NCI-H774 (cell line): ENCODE measurements around the gene RAB8B.
"Not testable (repeated sequence)": the region's sequence is repeated elsewhere in the genome, so short reads cannot be mapped to it uniquely, and the experiment has no call there.

ENCODE experiments used
- DNase-seq: peaks from one replicate; lab custom pipeline; 2025; lab: John Stamatoyannopoulos, UW

The RAB8B gene

GRCh38 chr15:63186065-63186464 lies 3.3 kb upstream of the RAB8B start:
- no peak for DNase-seq

- DNase-seq: no peak
These were observed 1.7 kb upstream of the RAB8B start for GRCh38 chr15:63187589-63188226.

- no peak for DNase-seq
These were observed 1.0 kb upstream of the RAB8B start for GRCh38 chr15:63188247-63188925.

GRCh38 chr15:63189941-63190768 lies 749 bp downstream of the RAB8B start:
- DNase-seq: no peak

GRCh38 chr15:63190769-63191649 lies 1.6 kb downstream of the RAB8B start:
- DNase-seq: no peak

- DNase-seq: no peak
These were observed 2.7 kb downstream of the RAB8B start for GRCh38 chr15:63191895-63192618.

- DNase-seq: no peak
These were observed 3.3 kb downstream of the RAB8B start for GRCh38 chr15:63192619-63193206.

- no peak for DNase-seq
These were observed 4.9 kb downstream of the RAB8B start for GRCh38 chr15:63194302-63194701.

GRCh38 chr15:63194880-63195568 lies 5.6 kb downstream of the RAB8B start:
- DNase-seq: no peak

- DNase-seq: no peak
These were observed 6.2 kb downstream of the RAB8B start for GRCh38 chr15:63195569-63196015.

- no peak for DNase-seq
These were observed 7.4 kb downstream of the RAB8B start for GRCh38 chr15:63196842-63197241.

GRCh38 chr15:63197626-63198025 lies 8.2 kb downstream of the RAB8B start:
- DNase-seq: no peak

- DNase-seq: no peak
These were observed 9.2 kb downstream of the RAB8B start for GRCh38 chr15:63198371-63199250.

- no peak for DNase-seq
These were observed 11.3 kb downstream of the RAB8B start for GRCh38 chr15:63200464-63201249.

GRCh38 chr15:63202861-63203260 lies 13.5 kb downstream of the RAB8B start:
- DNase-seq: no peak

- no peak for DNase-seq
These were observed 14.2 kb downstream of the RAB8B start for GRCh38 chr15:63203451-63204090.

- DNase-seq: no peak
These were observed 16.7 kb downstream of the RAB8B start for GRCh38 chr15:63206079-63206478.

GRCh38 chr15:63208824-63209223 lies 19.4 kb downstream of the RAB8B start:
- DNase-seq: not testable (repeated sequence)
